Measurements from ENCODE around the gene GYG1. TPM values are rescaled to one million over a fixed set of nuclear protein-coding genes. Genes with fewer than 3 reads are reported as not detected.

GYG1 gene
- total RNA-seq, 1 donor from 2014 or later: 44.8 TPM

DNA sequence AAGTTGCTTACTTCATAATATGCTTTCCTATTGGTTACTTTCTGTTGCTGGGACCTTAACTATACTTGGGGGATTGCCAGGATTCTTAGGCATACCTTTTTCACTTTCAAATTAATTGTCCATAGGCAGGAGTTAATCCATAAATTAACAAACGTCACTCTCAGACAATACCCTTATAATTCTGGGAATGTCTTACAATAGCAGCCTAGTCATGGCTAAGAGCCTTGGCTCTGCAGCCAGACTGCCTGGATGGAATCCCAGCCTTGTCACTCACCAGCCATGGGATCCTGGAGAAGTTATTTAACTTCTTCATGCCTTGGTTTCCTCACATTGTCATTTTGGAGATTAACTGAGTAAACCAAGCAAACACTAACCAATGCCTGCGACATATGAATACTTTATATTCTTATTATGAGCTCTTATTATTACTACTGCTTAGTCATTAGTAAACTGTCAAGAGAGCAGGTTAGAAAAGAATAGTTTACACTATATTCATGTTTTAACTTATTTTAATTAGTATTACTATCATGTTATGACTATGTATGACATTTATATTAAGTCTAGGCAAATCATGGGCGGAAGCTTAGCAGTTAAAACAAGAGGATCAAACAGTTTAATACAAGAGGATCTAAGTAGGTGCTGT is 29.0 kb downstream of the GYG1 start:
- peaks cover 3% of the 10 kb centered on the region for H3K27me3 Mint-ChIP-seq (ENCODE audit: unreplicated experiment)
- peaks cover 5% of the 10 kb centered on the region for H3K4me1 Mint-ChIP-seq (ENCODE audit: unreplicated experiment)
- peaks cover 36% of the 10 kb centered on the region for H3K36me3 Mint-ChIP-seq (ENCODE audit: low read depth, unreplicated experiment)
- no peak overlapping the region for H3K27ac Mint-ChIP-seq (ENCODE audit: unreplicated experiment)
- no peak overlapping the region for H3K4me3 Mint-ChIP-seq (ENCODE audit: unreplicated experiment)
- no peak for TF ChIP-seq CTCF (IDR thresholded peaks at IDR 0.05; ENCODE audit: unreplicated experiment)
- H3K9me3 Mint-ChIP-seq (ENCODE audit: unreplicated experiment): no peaks in the 10 kb centered on the region
- DNase-seq (ENCODE audit: low spot score): no peak

- TF ChIP-seq CTCF (IDR thresholded peaks at IDR 0.05; ENCODE audit: unreplicated experiment): no peak
- H3K27me3 Mint-ChIP-seq (ENCODE audit: unreplicated experiment): no peaks in the 10 kb centered on the region
- H3K27ac Mint-ChIP-seq (ENCODE audit: unreplicated experiment): no peak overlapping the region
- H3K4me3 Mint-ChIP-seq (ENCODE audit: unreplicated experiment): no peak overlapping the region
- H3K4me1 Mint-ChIP-seq (ENCODE audit: unreplicated experiment): peaks cover 5% of the 10 kb centered on the region
- no peaks in the 10 kb centered on the region for H3K9me3 Mint-ChIP-seq (ENCODE audit: unreplicated experiment)
- no peak for DNase-seq (ENCODE audit: low spot score)
- peaks cover 32% of the 10 kb centered on the region for H3K36me3 Mint-ChIP-seq (ENCODE audit: low read depth, unreplicated experiment)
These were observed 29.5 kb downstream of the GYG1 start for GRCh38 chr3:149020839-149021252.

GRCh38 chr3:149021830-149022229 is 30.5 kb downstream of the GYG1 start:
- DNase-seq (ENCODE audit: low spot score): no peak
- TF ChIP-seq CTCF (IDR thresholded peaks at IDR 0.05; ENCODE audit: unreplicated experiment): no peak
- Mint-ChIP-seq H3K4me1 (ENCODE audit: unreplicated experiment) (peaks cover 5% of the 10 kb centered on the region), H3K9me3 (ENCODE audit: unreplicated experiment) (no peaks in the 10 kb centered on the region), H3K27me3 (ENCODE audit: unreplicated experiment) (no peaks in the 10 kb centered on the region), H3K4me3 (ENCODE audit: unreplicated experiment) (no peak overlapping the region), H3K27ac (ENCODE audit: unreplicated experiment) (no peak overlapping the region), H3K36me3 (ENCODE audit: low read depth, unreplicated experiment) (peaks cover 39% of the 10 kb centered on the region)

DNA sequence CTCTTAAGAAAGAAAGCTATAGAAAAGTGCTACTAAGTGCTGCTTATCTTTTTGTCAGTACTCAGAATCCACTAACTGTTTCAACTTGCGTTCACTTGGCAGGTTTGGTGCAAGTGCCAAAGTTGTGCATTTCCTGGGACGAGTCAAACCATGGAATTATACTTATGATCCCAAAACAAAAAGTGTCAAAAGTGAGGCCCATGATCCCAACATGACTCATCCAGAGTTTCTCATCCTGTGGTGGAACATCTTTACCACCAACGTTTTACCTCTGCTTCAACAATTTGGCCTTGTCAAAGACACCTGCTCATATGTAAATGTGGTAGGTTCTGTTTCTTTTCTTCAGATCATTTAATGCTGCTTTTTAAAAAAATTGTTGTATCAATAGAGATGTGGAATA is 32.6 kb downstream of the GYG1 start:
- Mint-ChIP-seq H3K9me3 (ENCODE audit: unreplicated experiment) (no peaks in the 10 kb centered on the region), H3K4me3 (ENCODE audit: unreplicated experiment) (no peak overlapping the region), H3K4me1 (ENCODE audit: unreplicated experiment) (peaks cover 5% of the 10 kb centered on the region), H3K27me3 (ENCODE audit: unreplicated experiment) (no peaks in the 10 kb centered on the region), H3K27ac (ENCODE audit: unreplicated experiment) (no peak overlapping the region), H3K36me3 (ENCODE audit: low read depth, unreplicated experiment) (peaks cover 35% of the 10 kb centered on the region)
- no peak for DNase-seq (ENCODE audit: low spot score)
- no peak for TF ChIP-seq CTCF (IDR thresholded peaks at IDR 0.05; ENCODE audit: unreplicated experiment)

DNA sequence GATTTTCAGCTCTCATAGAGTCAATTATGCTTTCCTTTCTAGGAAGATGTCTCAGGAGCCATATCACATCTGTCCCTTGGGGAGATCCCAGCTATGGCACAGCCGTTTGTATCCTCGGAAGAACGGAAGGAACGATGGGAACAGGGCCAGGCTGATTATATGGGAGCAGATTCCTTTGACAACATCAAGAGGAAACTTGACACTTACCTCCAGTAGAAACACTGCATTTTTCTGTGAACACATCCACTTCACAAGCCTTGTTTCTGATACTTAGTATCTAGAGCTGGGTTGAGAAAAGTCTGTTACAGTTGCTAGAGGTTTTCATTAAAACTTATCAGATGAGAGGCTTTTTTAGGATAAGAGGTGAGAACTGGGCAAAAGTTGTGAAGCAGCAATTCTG is 35.4 kb downstream of the GYG1 start:
- Mint-ChIP-seq H3K36me3 (ENCODE audit: low read depth, unreplicated experiment) (peaks cover 31% of the 10 kb centered on the region), H3K4me3 (ENCODE audit: unreplicated experiment) (no peak overlapping the region), H3K27ac (ENCODE audit: unreplicated experiment) (no peak overlapping the region), H3K4me1 (ENCODE audit: unreplicated experiment) (no peaks in the 10 kb centered on the region), H3K9me3 (ENCODE audit: unreplicated experiment) (no peaks in the 10 kb centered on the region), H3K27me3 (ENCODE audit: unreplicated experiment) (no peaks in the 10 kb centered on the region)
- no peak for DNase-seq (ENCODE audit: low spot score)
- no peak for TF ChIP-seq CTCF (IDR thresholded peaks at IDR 0.05; ENCODE audit: unreplicated experiment)

Measured in endothelial cell (in vitro differentiated cells).